SH-SY5Y (cell line): Measurements from ENCODE around the gene TMEM42.

Experiments used
- GATA2 ChIP-seq: IDR thresholded peaks from 2 replicates; pipeline ENCODE4 v1.6.1; 2011; ENCODE audit warnings: mild to moderate bottlenecking, low read depth, low read length
- GATA3 ChIP-seq: IDR thresholded peaks from 2 replicates; pipeline ENCODE4 v1.6.1; 2011; ENCODE audit warnings: low read depth, mild to moderate bottlenecking, low read length, moderate library complexity

The TMEM42 gene

DNA sequence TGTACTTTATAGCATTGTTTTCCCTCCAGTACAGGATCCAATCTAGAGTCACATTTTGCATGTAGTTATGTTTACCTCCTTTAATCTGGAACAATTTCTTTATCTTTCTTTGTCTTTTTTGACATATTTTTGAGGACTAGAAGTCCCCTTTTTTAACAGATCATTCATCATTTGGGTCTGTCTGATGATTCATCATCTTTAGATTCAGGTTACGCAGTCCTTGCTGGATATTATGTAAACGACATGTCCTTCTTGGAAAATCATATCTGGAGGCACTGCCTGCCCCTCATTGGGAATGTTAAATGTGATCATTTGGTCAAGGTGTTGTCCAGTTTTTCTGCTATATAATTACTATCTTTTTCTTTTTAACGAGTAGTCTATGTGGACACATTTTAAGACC lies 31.0 kb downstream of the TMEM42 start:
- TF ChIP-seq GATA3 (no peak), GATA2 (no peak)

GRCh38 chr3:44893097-44893496 lies 31.4 kb downstream of the TMEM42 start:
- TF ChIP-seq GATA3 = no peak
- no peak for TF ChIP-seq GATA2

DNA sequence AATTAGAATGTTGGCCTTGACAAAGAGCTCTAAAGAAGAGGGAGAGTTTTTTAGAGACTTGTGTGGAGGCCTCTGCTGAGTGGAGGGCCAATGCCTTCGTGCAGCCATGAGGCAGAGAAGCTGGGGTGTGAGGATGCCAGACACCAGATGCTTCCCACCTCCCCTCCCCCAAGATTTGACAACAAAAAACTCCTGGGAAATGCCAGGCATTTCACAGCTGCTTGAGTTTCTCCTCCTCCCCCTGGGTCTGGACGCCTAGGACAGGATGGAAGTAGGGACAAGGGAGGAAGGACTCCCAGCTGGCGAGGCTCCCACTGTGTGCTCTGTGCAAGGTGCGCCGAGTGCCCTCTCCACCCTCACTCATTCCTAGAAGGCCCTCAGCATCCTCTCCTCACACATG lies 32.8 kb downstream of the TMEM42 start:
- TF ChIP-seq GATA2 = no peak
- no peak for TF ChIP-seq GATA3

DNA sequence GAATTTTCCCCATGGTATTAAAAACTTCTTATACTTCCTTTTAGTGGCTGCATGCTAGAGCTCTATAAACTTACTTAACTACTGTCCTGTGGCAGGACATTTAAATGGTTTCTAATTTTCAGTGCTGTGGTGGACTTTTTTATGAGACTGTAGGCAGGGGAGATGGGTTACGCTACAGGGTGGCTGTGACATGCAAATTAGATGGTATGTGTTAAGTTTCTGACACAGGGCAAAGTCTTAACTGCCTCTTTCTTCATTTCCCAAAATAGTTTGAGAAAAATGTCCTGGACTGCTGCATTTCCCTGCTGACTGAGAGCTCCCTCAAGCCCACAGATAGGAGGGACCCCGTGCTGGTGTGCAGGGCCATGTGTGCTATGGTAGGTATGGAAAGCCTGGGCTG lies 34.7 kb downstream of the TMEM42 start:
- TF ChIP-seq GATA3 (no peak), GATA2 (no peak)

DNA sequence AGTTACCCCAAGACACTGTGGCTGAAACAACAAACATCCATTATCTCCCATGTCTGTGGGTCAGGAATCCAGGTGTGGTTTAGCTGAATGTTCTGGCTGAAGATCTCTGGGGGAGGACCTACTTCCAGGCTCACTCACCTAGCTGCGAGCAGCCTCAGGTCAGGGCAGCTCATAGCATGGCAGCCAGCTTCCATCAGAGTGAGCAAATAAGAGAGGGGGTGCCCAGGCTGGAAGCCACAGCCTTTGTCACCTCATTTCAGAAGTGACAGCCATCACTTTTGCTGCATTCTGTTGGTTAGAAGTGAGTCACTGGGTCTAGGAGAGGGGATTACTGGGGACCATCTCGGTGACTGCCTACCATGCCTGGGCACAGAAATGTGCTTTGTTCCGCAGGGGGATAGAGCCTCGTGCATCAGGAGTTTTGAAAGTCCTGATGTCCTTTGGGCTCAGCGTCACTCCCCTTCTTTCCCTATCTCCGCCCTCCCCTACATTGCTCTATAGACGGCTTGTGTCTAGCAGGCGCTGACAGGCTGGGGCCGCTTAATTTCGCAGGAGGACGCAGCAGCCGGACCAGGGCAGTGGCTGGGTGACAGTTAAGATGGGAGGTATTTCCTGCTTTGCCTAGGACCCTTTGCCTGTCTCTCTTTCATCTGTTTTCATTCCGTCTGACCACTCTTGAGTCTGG lies 38.1 kb downstream of the TMEM42 start:
- no peak for TF ChIP-seq GATA2
- no peak for TF ChIP-seq GATA3

DNA sequence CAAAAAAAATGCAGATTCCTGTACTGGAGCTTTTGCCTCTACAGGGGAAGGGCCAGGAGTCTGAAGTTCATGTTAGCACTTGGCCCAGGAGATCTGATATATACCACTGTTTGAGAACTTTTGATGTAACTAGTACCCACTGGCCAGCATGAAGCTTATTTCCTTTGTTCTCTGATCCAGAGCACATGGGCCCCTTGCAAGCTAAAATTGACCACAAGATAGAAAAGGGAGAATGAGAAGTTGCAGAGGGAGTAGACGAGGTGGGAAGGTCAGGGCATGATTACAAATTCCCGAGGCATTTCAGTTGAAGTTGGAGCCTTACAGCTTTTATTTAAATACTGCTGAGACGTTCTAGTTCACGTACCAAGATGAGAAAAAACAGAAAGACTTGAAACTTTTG lies 40.9 kb downstream of the TMEM42 start:
- TF ChIP-seq GATA3 = no peak
- no peak for TF ChIP-seq GATA2

GRCh38 chr3:44903314-44903713 lies 41.6 kb downstream of the TMEM42 start:
- TF ChIP-seq GATA2 = peak; percentile 54; the same call in 1 of the 2 replicates
- peak; percentile 59 for TF ChIP-seq GATA3

- TF ChIP-seq GATA3 (no peak), GATA2 (no peak)
These were observed 42.0 kb downstream of the TMEM42 start for GRCh38 chr3:44903751-44904150.

- TF ChIP-seq GATA3 (no peak), GATA2 (no peak)
These were observed 43.9 kb downstream of the TMEM42 start for GRCh38 chr3:44905446-44906157.

DNA sequence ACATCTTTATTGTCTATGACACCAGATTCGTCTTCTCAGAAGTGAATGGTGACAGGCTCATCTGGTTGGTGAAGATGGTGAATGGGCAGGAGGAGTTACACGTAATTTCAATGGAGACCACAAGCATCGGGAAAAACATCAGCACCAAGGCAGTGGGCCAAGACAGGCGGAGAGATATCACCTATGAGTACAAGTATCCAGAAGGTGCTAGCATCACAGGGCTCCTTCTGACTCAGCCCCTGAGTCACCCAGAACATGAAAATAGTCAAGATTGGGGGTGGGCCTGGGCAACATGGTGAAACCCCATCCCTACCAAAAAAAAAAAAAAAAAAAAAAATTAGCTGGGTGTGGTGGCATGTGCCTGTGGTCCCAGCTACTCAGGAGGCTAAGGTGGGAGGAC lies 45.3 kb downstream of the TMEM42 start:
- TF ChIP-seq GATA2 = no peak

- TF ChIP-seq GATA3 (no peak), GATA2 (no peak)
These were observed 45.9 kb downstream of the TMEM42 start for GRCh38 chr3:44907612-44908011.

DNA sequence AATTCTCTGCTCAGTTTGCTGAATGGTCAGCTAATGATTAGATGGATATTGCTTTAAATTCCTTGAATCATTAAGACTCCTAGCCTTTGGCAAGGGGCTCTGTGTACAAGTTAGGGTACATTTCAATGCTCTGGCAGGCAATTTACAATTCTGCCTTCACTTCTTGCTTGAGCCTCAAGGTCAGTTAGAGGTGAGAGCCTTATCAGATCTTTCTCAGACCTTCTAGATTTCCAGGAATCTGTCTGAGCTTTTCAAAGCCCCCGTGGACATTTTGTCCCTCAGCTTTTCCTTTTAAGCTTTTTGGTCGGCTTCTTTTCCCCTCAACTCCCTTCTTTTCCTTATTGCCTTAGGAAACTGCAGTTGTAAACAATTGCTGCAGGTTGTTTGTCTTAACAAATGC lies 47.4 kb downstream of the TMEM42 start:
- TF ChIP-seq GATA2 (no peak), GATA3 (no peak)

- TF ChIP-seq GATA2 (no peak), GATA3 (no peak)
These were observed 49.0 kb downstream of the TMEM42 start for GRCh38 chr3:44910693-44911092.

DNA sequence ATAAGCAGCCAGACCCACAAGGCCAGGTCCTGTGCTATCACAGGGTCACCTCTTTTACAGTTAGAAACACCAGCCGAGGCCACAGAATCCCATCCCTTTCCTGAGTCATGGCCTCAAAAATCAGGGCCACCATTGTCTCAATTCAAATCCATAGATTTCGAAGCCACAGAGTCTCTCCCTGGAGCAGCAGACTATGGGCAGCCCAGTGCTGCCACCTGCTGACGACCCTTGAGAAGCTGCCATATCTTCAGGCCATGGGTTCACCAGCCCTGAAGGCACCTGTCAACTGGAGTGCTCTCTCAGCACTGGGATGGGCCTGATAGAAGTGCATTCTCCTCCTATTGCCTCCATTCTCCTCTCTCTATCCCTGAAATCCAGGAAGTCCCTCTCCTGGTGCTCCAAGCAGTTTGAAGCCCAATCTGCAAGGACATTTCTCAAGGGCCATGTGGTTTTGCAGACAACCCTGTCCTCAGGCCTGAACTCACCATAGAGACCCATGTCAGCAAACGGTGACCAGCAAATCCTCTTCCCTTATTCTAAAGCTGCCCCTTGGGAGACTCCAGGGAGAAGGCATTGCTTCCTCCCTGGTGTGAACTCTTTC lies 52.3 kb downstream of the TMEM42 start:
- no peak for TF ChIP-seq GATA2
- TF ChIP-seq GATA3 = no peak

GRCh38 chr3:44914936-44915335 lies 53.2 kb downstream of the TMEM42 start:
- no peak for TF ChIP-seq GATA3
- TF ChIP-seq GATA2 = no peak
